Measurements from ENCODE around the gene OAF. TPM values are rescaled to one million over a fixed set of nuclear protein-coding genes. Genes with fewer than 3 reads are reported as not detected.

Gene OAF
- total and polyA plus RNA-seq, 9 donors, result 26.6 to 170 (median 66.3) TPM

DNA sequence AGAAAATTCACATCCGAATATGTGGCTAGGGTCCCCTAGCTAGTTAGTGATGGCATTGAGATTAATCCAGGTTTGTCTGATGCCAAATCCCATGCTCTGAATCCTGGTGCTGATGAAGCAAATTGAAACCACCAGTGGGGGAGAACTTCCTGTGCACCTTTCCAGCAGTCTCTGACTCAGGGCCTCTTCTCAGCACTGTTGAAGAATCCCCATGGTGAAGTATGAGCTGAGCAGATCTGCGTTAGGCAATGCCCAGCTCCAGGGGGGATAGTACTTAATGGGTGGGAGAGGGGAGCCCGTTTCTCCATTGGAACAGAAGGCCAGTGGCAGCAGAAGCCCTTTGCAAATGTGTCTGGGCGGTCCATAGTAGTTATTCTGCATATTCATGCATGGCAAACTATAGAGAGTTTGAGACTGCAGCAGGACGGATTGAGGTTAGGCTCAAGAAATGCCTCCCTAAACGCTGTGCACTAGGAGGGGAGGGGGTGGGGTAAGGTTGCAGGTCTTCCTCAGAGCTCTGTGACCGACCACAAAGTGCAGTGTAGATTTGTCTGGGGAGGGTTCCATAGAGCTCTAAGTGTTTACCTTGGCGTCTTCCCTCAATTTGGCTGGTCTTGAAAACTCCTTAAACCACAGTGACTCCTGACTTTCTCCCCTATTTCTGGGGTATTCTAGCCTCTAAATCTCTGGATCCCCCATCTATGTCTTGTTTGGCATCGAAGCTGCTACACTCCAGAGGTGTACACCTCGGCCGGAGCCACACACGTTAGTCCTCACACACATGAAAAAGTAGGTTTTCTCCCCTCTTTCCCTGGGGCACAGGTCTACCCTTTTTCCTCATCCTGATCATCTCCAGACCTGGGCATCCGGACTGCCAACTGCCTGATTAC lies 33.9 kb downstream of the OAF start:
- TF ChIP-seq EP300 (IDR thresholded peaks at IDR 0.05) (no peak), CTCF (IDR thresholded peaks at IDR 0.05) (no peak), POLR2A (IDR thresholded peaks at IDR 0.05) (no peak)
- intact Hi-C loops (cut with DNase I), result loop anchor here in 2 of 4 donors (5.0 to 10.0 kb wide), 2 partner anchors 50 to 53 kb away; no protein-coding TSS in a partner anchor
- no peak overlapping the region for H3K4me3 ChIP-seq
- H3K27ac ChIP-seq, result no peak overlapping the region
- H3K4me1 ChIP-seq (ENCODE audit: insufficient read depth), result peaks cover 4% of the 10 kb centered on the region
- DNase-seq, result no peak
- no peaks in the 10 kb centered on the region for H3K36me3 ChIP-seq
- no peaks in the 10 kb centered on the region for H3K9me3 ChIP-seq
- no peaks in the 10 kb centered on the region for H3K27me3 ChIP-seq
- WGBS, 3 donors, result 64 to 71% (median 68%) methylated on average over 13 of the region's 13 CpGs

DNA sequence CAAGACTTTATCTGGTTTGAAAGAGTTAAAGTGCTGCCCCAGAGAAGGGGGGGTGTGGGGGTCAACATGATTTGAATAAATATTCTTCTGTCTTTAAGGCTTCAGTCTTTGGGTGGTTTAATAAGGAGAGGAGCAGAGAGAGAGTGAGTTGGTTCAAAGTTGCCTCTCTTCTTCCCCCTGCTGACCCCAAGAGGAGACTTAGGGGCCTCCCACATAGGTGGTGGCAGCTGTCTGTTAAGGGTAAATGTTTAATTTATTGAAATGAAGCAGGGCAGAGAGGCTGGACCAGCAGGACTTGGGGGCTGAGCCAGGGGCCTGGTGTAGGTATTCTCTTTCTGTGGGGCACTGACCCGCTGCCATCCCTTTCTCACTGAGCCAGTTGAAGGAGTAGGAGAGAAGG lies 34.6 kb downstream of the OAF start:
- no peaks in the 10 kb centered on the region for H3K27me3 ChIP-seq
- H3K9me3 ChIP-seq, result no peaks in the 10 kb centered on the region
- intact Hi-C loops (cut with DNase I), result loop anchor here in 1 of 4 donors (10.0 kb wide), 1 partner anchor 49 kb away; no protein-coding TSS in a partner anchor
- no peak overlapping the region for H3K27ac ChIP-seq
- DNase-seq, result no peak
- TF ChIP-seq CTCF (IDR thresholded peaks at IDR 0.05) (no peak), POLR2A (IDR thresholded peaks at IDR 0.05) (no peak), EP300 (IDR thresholded peaks at IDR 0.05) (no peak)
- H3K36me3 ChIP-seq, result no peaks in the 10 kb centered on the region
- WGBS, 3 donors, result 90 to 96% (median 93%) methylated on average over 1 of the region's 1 CpG
- no peaks in the 10 kb centered on the region for H3K4me1 ChIP-seq (ENCODE audit: insufficient read depth)
- H3K4me3 ChIP-seq, result no peak overlapping the region

GRCh38 chr11:120248551-120249278 lies 37.9 kb downstream of the OAF start:
- WGBS, 3 donors, result 53 to 62% (median 58%) methylated on average over 9 of the region's 9 CpGs
- intact Hi-C loops (cut with DNase I), result loop anchor here in 1 of 4 donors (10.0 kb wide), 1 partner anchor 46 kb away; no protein-coding TSS in a partner anchor
- no peak for DNase-seq

More at GRCh38 chr11:120248551-120249278, 37.9 kb downstream of the OAF start:
- Histone ChIP-seq H3K27me3 (no peaks in the 10 kb centered on the region), H3K36me3 (no peaks in the 10 kb centered on the region), H3K4me3 (no peak overlapping the region), H3K27ac (no peak overlapping the region), H3K9me3 (no peaks in the 10 kb centered on the region), H3K4me1 (ENCODE audit: insufficient read depth) (no peaks in the 10 kb centered on the region)
- TF ChIP-seq CTCF (IDR thresholded peaks at IDR 0.05) (no peak), EP300 (IDR thresholded peaks at IDR 0.05) (no peak), POLR2A (IDR thresholded peaks at IDR 0.05) (no peak)
